Measurements from ENCODE around the gene CADPS2. TPM values are rescaled to one million over a fixed set of nuclear protein-coding genes. Genes with fewer than 3 reads are reported as not detected.

The CADPS2 gene
- total RNA-seq, 2 donors from 2014 or later = 12.1 to 13.0 TPM

DNA sequence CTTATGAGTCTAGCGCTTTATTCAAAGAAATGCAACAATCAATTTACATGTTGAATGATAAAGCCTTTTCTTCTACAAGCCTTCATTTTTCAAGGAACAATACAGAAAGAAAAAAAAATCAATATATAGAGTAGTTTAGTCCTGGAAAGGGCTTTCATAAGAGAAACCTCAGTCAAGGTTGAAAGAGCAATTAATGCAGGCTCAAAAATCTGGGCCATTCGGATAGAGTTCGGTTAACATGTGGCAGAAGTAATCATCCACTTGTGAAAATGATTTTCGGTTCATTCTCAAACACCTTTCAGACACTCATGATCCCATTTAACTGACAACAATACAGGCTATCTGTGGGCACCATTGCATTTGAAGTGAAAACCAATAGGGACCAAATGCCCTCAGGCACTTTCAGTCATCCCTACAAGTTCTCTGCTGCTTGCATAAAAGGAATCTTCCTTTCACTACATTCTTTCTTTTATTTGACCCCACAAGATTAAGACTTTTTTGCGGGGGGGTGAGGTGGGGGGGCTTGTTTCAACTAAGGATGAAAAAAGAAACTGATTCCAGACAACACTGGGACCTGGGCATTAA lies 365.2 kb downstream of the CADPS2 start:
- intact Hi-C loops (cut with DNase I, micrococcal nuclease) = no loop called here
- no peak for ATAC-seq
- no peak for DNase-seq

- DNase-seq = no peak
- intact Hi-C loops (cut with DNase I, micrococcal nuclease) = no loop called here
- no peak for ATAC-seq
Observed at GRCh38 chr7:122518488-122518887, 367.8 kb downstream of the CADPS2 start.

GRCh38 chr7:122517576-122517975 lies 368.7 kb downstream of the CADPS2 start:
- ATAC-seq (no peak), DNase-seq (no peak)
- intact Hi-C loops (cut with DNase I, micrococcal nuclease) = no loop called here

DNA sequence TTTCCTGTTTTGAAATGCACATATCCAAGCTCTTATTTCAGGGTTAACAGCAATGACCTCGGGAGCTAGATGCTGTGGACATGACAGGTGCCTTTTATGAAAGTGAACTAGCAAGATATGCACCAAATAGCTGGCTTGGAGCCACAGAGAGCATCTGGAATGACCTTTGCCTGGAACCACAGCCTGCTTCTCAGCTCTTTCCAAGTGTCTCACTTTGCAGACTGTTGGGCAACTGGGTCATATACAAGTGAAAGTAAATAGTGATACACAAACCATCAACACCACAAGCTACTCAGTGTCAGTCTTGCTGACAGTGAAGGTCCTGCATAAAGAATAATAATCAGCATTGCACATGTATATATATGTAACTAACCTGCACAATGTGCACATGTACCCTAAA lies 370.9 kb downstream of the CADPS2 start:
- DNase-seq (no peak), ATAC-seq (peak; percentile 58)
- intact Hi-C loops (cut with DNase I, micrococcal nuclease) = no loop called here

- DNase-seq (no peak), ATAC-seq (no peak)
- intact Hi-C loops (cut with DNase I, micrococcal nuclease) = no loop called here
Observed at GRCh38 chr7:122511268-122511667, 375.0 kb downstream of the CADPS2 start.

DNA sequence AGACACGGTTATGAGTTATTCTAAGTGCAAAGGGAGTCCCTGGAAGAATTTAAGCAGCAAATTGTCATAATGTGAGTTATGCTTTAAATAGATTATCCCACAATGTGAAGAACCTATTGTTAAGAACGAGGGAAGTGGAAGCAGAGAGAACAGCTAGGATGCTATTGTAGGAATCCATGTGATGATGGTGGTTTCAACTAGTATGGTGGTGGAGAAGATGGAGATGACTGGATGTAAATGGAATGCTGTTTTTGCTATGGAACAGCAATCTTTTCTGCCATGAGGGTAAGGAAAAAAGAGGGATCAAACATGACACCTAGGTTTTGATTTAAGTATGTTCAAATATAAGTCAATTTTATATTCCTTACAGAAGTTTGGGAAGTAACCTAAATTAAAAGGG lies 378.7 kb downstream of the CADPS2 start:
- ATAC-seq (no peak), DNase-seq (no peak)
- intact Hi-C loops (cut with DNase I, micrococcal nuclease) = no loop called here

DNA sequence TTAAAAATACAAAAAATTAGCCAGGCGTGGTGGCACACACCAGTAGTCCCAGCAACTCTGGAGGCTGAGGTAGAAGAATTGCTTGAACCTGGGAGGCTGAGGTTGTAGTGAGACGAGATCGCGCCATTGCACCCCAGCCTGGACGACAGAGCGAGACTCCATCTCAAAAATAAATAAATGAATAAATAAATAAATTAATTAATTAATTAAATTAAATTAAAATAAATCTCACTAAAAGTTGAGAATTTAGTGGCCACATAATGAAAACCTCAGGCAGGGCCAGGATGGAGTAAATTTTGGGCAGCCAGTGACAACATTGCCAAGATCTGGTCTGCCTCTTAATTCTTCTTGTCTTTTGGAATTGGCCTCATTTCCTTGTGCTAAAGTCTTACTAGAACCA lies 394.3 kb downstream of the CADPS2 start:
- ATAC-seq = no peak
- DNase-seq = no peak
- intact Hi-C loops (cut with DNase I, micrococcal nuclease) = no loop called here

- ATAC-seq (no peak), DNase-seq (no peak)
- intact Hi-C loops (cut with DNase I, micrococcal nuclease) = no loop called here
Observed at GRCh38 chr7:122488241-122488640, 398.0 kb downstream of the CADPS2 start.

DNA sequence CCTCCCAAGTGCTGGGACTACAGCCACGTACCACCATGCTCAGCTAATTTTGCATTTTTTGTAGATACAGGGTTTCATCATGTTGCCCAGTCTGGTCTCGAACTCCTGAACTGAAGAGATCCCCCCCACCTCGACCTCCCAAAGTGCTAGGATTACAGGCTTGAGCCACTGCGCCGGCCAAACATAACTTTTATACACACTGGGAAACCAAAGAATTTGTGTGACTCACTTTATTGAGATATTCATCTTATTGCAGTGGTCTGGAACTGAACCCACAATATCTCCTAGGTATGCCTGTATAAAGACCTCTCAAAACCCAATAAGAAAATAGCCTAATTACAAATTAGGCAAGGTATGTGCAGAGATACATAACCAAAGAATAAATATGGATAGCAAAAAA lies 399.1 kb downstream of the CADPS2 start:
- intact Hi-C loops (cut with DNase I, micrococcal nuclease) = no loop called here
- no peak for ATAC-seq
- DNase-seq = no peak

GRCh38 chr7:122485856-122486255 lies 400.4 kb downstream of the CADPS2 start:
- DNase-seq = no peak
- no peak for ATAC-seq
- intact Hi-C loops (cut with DNase I, micrococcal nuclease) = no loop called here

DNA sequence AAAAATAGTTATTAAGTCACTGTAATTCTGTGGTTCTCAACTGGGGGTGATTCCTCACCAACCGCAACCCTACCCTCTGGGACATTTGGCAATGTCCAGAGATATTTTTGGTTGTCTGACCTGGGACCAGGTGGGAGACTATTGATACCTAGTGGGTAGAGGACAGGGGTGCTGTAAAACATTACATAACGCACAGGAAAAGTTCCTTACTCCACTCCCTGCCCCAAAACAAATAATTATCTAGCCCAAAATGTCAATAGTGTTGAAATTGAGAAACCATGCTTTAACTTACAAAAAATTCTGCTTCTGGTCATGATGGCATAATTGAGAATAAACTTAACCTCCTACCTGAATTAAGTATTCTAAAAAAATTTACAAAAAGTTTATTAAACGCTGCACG lies 404.0 kb downstream of the CADPS2 start:
- ATAC-seq (no peak), DNase-seq (no peak)
- intact Hi-C loops (cut with DNase I, micrococcal nuclease) = no loop called here

GRCh38 chr7:122470859-122471258 lies 415.4 kb downstream of the CADPS2 start:
- DNase-seq (no peak), ATAC-seq (no peak)
- intact Hi-C loops (cut with DNase I, micrococcal nuclease) = no loop called here

- DNase-seq (no peak), ATAC-seq (no peak)
- intact Hi-C loops (cut with DNase I, micrococcal nuclease) = no loop called here
Observed at GRCh38 chr7:122468945-122469344, 417.3 kb downstream of the CADPS2 start.

GRCh38 chr7:122467661-122468449 lies 418.4 kb downstream of the CADPS2 start:
- DNase-seq (no peak), ATAC-seq (no peak)
- intact Hi-C loops (cut with DNase I, micrococcal nuclease) = no loop called here

DNA sequence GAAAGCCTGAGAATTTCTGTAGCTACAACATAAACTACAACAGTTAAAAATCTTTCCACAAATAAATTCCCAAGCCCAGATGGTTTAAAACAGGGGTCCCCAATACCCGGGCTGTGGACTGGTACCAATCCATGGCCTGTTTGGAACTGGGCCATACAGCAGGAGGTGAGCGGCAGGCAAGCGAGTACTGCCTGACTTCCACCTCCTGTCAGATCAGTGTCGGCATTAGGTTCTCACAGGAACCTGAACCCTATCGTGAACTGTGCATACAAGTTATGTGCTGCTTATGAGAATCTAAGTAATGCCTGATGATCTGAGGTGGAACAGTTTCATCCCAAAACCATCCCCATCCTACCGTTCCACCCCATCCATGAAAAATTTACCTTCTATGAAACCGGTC lies 421.0 kb downstream of the CADPS2 start:
- intact Hi-C loops (cut with DNase I, micrococcal nuclease) = no loop called here
- DNase-seq = no peak
- ATAC-seq = no peak

DNA sequence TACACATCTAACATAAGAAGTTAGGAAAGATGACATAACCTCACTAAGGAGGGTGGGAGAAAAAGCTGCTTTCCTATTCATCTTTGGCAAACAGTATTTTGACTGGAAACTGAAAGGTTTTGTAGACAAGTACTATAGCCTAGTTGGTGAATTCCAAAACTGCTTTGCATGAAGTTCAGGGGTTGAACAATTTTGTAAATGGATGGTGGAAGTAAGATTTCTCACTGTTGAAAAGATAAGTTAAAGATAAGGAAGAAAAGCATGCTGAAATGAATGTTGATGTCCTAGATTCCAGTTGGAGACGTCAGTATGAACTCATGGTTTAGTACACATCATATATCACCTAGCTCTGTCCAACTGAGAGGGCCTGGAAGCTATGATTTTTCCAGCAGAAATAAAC lies 422.6 kb downstream of the CADPS2 start:
- intact Hi-C loops (cut with DNase I, micrococcal nuclease) = no loop called here

DNA sequence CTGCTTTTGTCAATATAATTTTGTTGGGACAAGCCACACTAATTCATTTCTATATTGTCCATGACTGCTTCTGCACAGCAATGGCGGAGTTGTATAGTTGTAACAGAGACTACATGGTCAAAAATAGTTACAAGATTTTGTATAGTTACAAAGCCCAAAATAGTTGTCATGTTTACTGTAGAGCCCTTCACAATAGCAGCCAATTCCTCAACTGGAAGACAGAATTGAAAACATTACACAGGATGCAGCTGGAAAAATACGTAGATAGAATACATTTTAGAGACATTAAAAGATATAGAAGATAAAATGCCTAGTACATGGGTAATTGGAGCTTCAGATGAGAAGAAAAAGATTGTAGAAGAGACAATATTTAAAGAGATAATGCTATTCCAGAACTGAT lies 425.3 kb downstream of the CADPS2 start:
- ATAC-seq (no peak), DNase-seq (no peak)

More for the DNA sequence above, 422.6 kb downstream of the CADPS2 start:
- ATAC-seq = no peak
- no peak for DNase-seq

DNA sequence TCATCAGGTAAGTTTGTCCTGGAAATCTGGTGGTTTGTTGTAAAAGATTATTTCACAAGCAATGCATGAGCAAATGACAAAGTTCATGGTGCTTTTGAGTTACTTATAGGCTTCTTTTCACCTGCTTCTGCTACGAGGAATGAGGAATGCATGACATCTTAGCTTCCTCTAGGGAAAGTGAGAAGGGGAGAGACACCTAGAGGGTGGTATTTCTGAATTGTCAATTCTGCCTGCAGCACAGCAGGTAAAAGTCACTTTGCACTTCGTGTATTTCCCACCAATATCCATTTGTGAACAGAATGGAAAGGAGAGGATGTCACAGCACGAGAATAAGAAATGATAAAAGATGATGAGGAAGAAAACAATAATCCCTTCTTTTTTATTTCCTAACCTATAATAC lies 428.3 kb downstream of the CADPS2 start:
- ATAC-seq (no peak), DNase-seq (no peak)
- intact Hi-C loops (cut with DNase I, micrococcal nuclease) = no loop called here

More for the DNA sequence above, 425.3 kb downstream of the CADPS2 start:
- intact Hi-C loops (cut with DNase I, micrococcal nuclease) = no loop called here

DNA sequence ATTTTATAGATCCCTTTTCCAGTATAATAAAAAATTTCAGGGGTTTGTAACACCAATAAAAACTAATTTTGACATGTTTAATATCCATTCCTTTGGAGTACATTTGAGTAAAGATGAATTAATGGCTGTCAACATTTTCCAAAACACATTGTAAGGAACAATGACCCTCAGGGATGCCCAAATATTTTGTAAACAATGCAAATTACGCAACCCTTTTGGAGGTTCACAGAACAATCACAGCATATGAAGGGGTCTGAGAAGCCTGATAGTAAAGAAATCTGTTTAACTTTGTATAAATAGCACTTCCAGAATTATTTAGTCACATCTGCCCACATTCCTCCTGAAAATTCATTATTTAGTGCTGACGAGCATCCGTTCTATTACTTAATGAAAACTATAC lies 428.9 kb downstream of the CADPS2 start:
- no peak for DNase-seq
- no peak for ATAC-seq
- intact Hi-C loops (cut with DNase I, micrococcal nuclease) = no loop called here

DNA sequence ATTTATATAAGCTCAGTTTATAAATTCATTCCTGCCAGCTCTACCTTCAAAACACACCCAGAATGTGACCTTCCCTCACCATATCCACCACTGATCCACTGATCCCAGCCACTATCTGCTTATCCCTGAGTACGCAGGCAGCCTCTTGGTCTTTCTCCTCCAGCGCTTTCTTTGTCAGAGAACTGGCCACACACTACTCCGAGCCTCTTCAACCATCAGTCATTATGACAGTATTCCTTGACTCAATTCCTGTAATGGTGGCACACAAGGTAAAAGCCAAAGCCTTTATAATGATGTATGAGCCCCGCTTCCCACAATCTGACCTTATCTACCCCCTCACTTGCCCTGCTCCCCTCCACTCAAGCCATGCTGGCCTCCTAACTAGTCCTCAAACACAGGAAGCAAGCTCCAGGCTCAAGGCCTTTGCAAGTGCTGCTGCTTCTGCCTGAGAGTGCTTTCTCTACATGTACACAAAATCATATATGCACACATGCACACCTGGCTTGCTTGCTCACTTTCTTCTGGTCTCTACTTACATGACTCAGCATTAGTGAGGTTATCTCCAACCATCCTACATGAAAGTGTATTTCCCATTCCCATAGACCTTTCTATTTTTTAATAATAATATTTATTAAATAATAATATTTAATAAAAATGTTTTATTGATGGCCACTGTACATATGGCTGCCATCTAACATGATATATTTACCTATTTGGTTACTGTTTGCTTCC lies 431.3 kb downstream of the CADPS2 start:
- DNase-seq (no peak), ATAC-seq (no peak)
- intact Hi-C loops (cut with DNase I, micrococcal nuclease) = no loop called here
